H9 (cell line): ENCODE measurements around the gene ASPSCR1. TPM values are rescaled to one million over a fixed set of nuclear protein-coding genes. Genes with fewer than 3 reads are reported as not detected.

Experiments used
- DNase-seq: peaks from one replicate; pipeline ENCODE4 v3.0.0-alpha.2; 2017
- H2AFZ ChIP-seq: one replicate; pipeline ENCODE4 v1.6.1; 2013; ENCODE audit warnings: mild to moderate bottlenecking, low read length, control low read depth, moderate library complexity
- H2AK5ac ChIP-seq: 2 replicates; pipeline ENCODE4 v1.6.1; 2013; ENCODE audit warnings: low read length, control low read depth, mixed read lengths; ENCODE audit not compliant: insufficient read length
- H2BK120ac ChIP-seq: one replicate; pipeline ENCODE4 v1.6.1; 2013; ENCODE audit warnings: low read depth, mild to moderate bottlenecking, low read length, control low read depth, inconsistent platforms; ENCODE audit not compliant: poor library complexity, severe bottlenecking
- H2BK12ac ChIP-seq: 2 replicates; pipeline ENCODE4 v1.6.1; 2013; ENCODE audit warnings: low read length, control low read depth, mixed read lengths, low read depth; ENCODE audit not compliant: insufficient read length
- H2BK15ac ChIP-seq: 2 replicates; pipeline ENCODE4 v1.6.1; 2013; ENCODE audit warnings: low read depth, low read length, control low read depth
- H2BK20ac ChIP-seq: one replicate; pipeline ENCODE4 v1.6.1; 2013; ENCODE audit warnings: low read depth, mild to moderate bottlenecking, low read length, control low read depth, inconsistent platforms; ENCODE audit not compliant: poor library complexity, severe bottlenecking
- H2BK5ac ChIP-seq: 2 replicates; pipeline ENCODE4 v1.6.1; 2013; ENCODE audit warnings: low read length, control low read depth, mixed read lengths; ENCODE audit not compliant: insufficient read length
- H3K14ac ChIP-seq: 2 replicates; pipeline ENCODE4 v1.6.1; 2013; ENCODE audit warnings: low read length, control low read depth; ENCODE audit not compliant: insufficient read depth
- H3K18ac ChIP-seq: 2 replicates; pipeline ENCODE4 v1.6.1; 2013; ENCODE audit warnings: low read depth, mild to moderate bottlenecking, mixed read lengths, low read length, control low read depth; ENCODE audit not compliant: insufficient read length
- H3K23ac ChIP-seq: 2 replicates; pipeline ENCODE4 v1.6.1; 2013; ENCODE audit warnings: low read length, control low read depth, mixed read lengths, low read depth; ENCODE audit not compliant: insufficient read length
- H3K23me2 ChIP-seq: 2 replicates; pipeline ENCODE4 v1.6.1; 2013; ENCODE audit warnings: low read depth, mild to moderate bottlenecking, mixed read lengths, low read length, control low read depth; ENCODE audit not compliant: insufficient read length, poor library complexity, severe bottlenecking
- H3K27ac ChIP-seq: 2 replicates; pipeline ENCODE4 v1.5.1; 2013; ENCODE audit warnings: low read length, control low read depth, mixed read lengths, low read depth; ENCODE audit not compliant: insufficient read length
- H3K27me3 ChIP-seq: 2 replicates; pipeline ENCODE4 v1.6.1; 2013; ENCODE audit warnings: low read length, control low read depth, inconsistent platforms; ENCODE audit not compliant: insufficient read depth
- H3K4ac ChIP-seq: 2 replicates; pipeline ENCODE4 v1.6.1; 2013; ENCODE audit warnings: low read depth, mild to moderate bottlenecking, control low read depth, inconsistent platforms, low read length, moderate library complexity
- H3K4me1 ChIP-seq: 2 replicates; pipeline ENCODE4 v1.6.1; 2013; ENCODE audit warnings: low read length, control low read depth, inconsistent platforms; ENCODE audit not compliant: insufficient read depth
- H3K4me2 ChIP-seq: 2 replicates; pipeline ENCODE4 v1.6.1; 2013; ENCODE audit warnings: low read length, control low read depth, mixed read lengths; ENCODE audit not compliant: insufficient read length, insufficient read depth
- H3K56ac ChIP-seq: 2 replicates; pipeline ENCODE4 v1.6.1; 2013; ENCODE audit warnings: low read depth, mild to moderate bottlenecking, mixed read lengths, low read length, control low read depth; ENCODE audit not compliant: insufficient read length
- H3K79me1 ChIP-seq: 2 replicates; pipeline ENCODE4 v1.6.1; 2013; ENCODE audit warnings: low read depth, mild to moderate bottlenecking, moderate library complexity, low read length, control low read depth, inconsistent platforms; ENCODE audit not compliant: insufficient read depth, poor library complexity, severe bottlenecking
- H3K79me2 ChIP-seq: 2 replicates; pipeline ENCODE4 v1.6.1; 2013; ENCODE audit warnings: low read length, control low read depth, inconsistent platforms; ENCODE audit not compliant: insufficient read depth
- H3K9ac ChIP-seq: 2 replicates; pipeline ENCODE4 v1.6.1; 2013; ENCODE audit warnings: low read length, control low read depth, mixed read lengths; ENCODE audit not compliant: insufficient read length; ENCODE audit errors: extremely low read depth
- H3K9me3 ChIP-seq: one replicate; pipeline ENCODE4 v1.6.1; 2013; ENCODE audit warnings: low read depth, low read length, inconsistent platforms; ENCODE audit not compliant: control insufficient read depth
- H3T11ph ChIP-seq: one replicate; pipeline ENCODE4 v1.6.1; 2013; ENCODE audit warnings: mild to moderate bottlenecking, low read length, control low read depth, inconsistent platforms
- H4K20me1 ChIP-seq: one replicate; pipeline ENCODE4 v1.6.1; 2013; ENCODE audit not compliant: control insufficient read depth, insufficient read length, insufficient read depth
- H4K5ac ChIP-seq: 2 replicates; pipeline ENCODE4 v1.6.1; 2013; ENCODE audit warnings: low read depth, mild to moderate bottlenecking, mixed read lengths, low read length, control low read depth; ENCODE audit not compliant: insufficient read length
- H4K8ac ChIP-seq: replicated peaks from 2 replicates; pipeline ENCODE4 v1.6.1; 2013; ENCODE audit warnings: low read length, control low read depth, mixed read lengths, low read depth; ENCODE audit not compliant: insufficient read length
- H4K91ac ChIP-seq: 2 replicates; pipeline ENCODE4 v1.6.1; 2013; ENCODE audit warnings: low read depth, mild to moderate bottlenecking, moderate library complexity, mixed read lengths, low read length, control low read depth; ENCODE audit not compliant: insufficient read length
- H3K27ac Mint-ChIP-seq, 3 experiments: 2 replicates in 2 of 3; 3 replicates in 1 of 3; pipeline ENCODE4 v1.8.0; 2020 to 2021; ENCODE audit warnings: mixed read lengths in 3 of 3, mild to moderate bottlenecking in 1 of 3, moderate library complexity in 1 of 3
- H3K27me3 Mint-ChIP-seq: 2 replicates; pipeline ENCODE4 v1.8.0; 2021; ENCODE audit warnings: low read depth, mild to moderate bottlenecking, moderate library complexity, mixed read lengths
- H3K36me3 Mint-ChIP-seq, 3 experiments: 2 replicates in 2 of 3; 3 replicates in 1 of 3; pipeline ENCODE4 v1.8.0; 2020 to 2021; ENCODE audit warnings: low read depth in 3 of 3, mixed read lengths in 3 of 3; ENCODE audit not compliant: insufficient read depth in 1 of 3
- H3K4me1 Mint-ChIP-seq, 2 experiments: 2 replicates each; pipeline ENCODE4 v1.8.0; 2020; ENCODE audit warnings: mixed read lengths in 2 of 2
- H3K4me3 Mint-ChIP-seq, 2 experiments: 2 replicates in 1 of 2; 3 replicates in 1 of 2; pipeline ENCODE4 v1.8.0; 2020 to 2021; ENCODE audit warnings: mild to moderate bottlenecking in 2 of 2, mixed read lengths in 2 of 2, moderate library complexity in 1 of 2
- H3K9me3 Mint-ChIP-seq, 2 experiments: 2 replicates in 1 of 2; 3 replicates in 1 of 2; pipeline ENCODE4 v1.8.0; 2020; ENCODE audit warnings: mild to moderate bottlenecking in 2 of 2, mixed read lengths in 2 of 2, moderate library complexity in 1 of 2
- CTCF ChIP-seq: fragments of 200-600 bp; sonication (generic); conservative IDR thresholded peaks from 3 replicates; pipeline ENCODE4 v1.8.0; 2021; ENCODE audit warnings: antibody characterized with exemption, mild to moderate bottlenecking
- WGBS: extraction: QIAGEN DNeasy Blood & Tissue Kit; methylation state at CpG from one replicate; pipeline ENCODE4 v1.1.7; 2013; ENCODE audit warnings: missing lambda C conversion rate, low lambda C conversion rate, mixed read lengths; ENCODE audit not compliant: insufficient read length; ENCODE audit errors: extremely low coverage; 5-methylcytosine and 5-hydroxymethylcytosine counted together
- total RNA-seq: library from RNA; stranded (reverse); gene quantifications from 2 replicates; pipeline ENCODE4 v1.2.1, GENCODE V29; 2021

The ASPSCR1 gene
- total RNA-seq, 1 experiment from 2014 or later = 50.9 TPM

GRCh38 chr17:82058230-82058854, 80.9 kb downstream of the ASPSCR1 start:
- Histone ChIP-seq H4K91ac (no peak overlapping the region), H3K9ac (no peak overlapping the region), H4K8ac (no peak overlapping the region), H3K23ac (no peak overlapping the region), H3K18ac (no peak overlapping the region), H3K9me3 (no peaks in the 10 kb centered on the region), H3T11ph (no peak overlapping the region), H3K27ac (no peak overlapping the region), H3K56ac (no peak overlapping the region), H3K23me2 (no peaks in the 10 kb centered on the region), H3K79me2 (no peaks in the 10 kb centered on the region), H2BK5ac (no peak overlapping the region), H4K5ac (no peak overlapping the region), H3K27me3 (no peaks in the 10 kb centered on the region), H3K4me2 (no peak overlapping the region), H2BK12ac (no peak overlapping the region), H3K4ac (no peak overlapping the region), H2AFZ (no peak overlapping the region), H3K14ac (no peak overlapping the region), H4K20me1 (peaks cover 3% of the 10 kb centered on the region), H3K4me1 (no peaks in the 10 kb centered on the region), H2BK15ac (no peak overlapping the region), H2BK20ac (no peak overlapping the region), H3K79me1 (no peaks in the 10 kb centered on the region), H2BK120ac (no peak overlapping the region), H2AK5ac (no peak overlapping the region)
- no peaks in the 10 kb centered on the region for H3K27me3 Mint-ChIP-seq
- peak overlapping the region in 2 of 3 experiments; percentile 82 to 86; a peak in 4 of 7 replicates for H3K27ac Mint-ChIP-seq
- WGBS = no CpG with 5 or more reads among the region's 17 CpGs
- H3K36me3 Mint-ChIP-seq = peaks cover 6 to 51% (median 45%) of the 10 kb centered on the region in 3 experiments
- peaks cover 0 to 2% of the 10 kb centered on the region in 2 experiments; a peak in 1 of 4 replicates for H3K4me1 Mint-ChIP-seq
- no peaks in the 10 kb centered on the region for H3K9me3 Mint-ChIP-seq
- no peak for TF ChIP-seq CTCF
- H3K4me3 Mint-ChIP-seq = no peak overlapping the region
- DNase-seq = no peak
